Activated CD4-positive, alpha-beta T cell treated with anti-CD3 and anti-CD28 coated beads, Interleukin-2, Interleukin-4, amounts not matched to agents 100 ng/mL and 50 ng/mL, durations not matched to agents 16 hours and 8 hours (primary cell): Measurements from ENCODE around the gene PP2D1.
"Not testable (repeated sequence)": the region's sequence is repeated elsewhere in the genome, so short reads cannot be mapped to it uniquely, and the experiment has no call there.

Source experiments
- DNase-seq: peaks from one replicate; pipeline ENCODE4 v3.0.0-alpha.2; 2020; ENCODE audit warnings: low spot score

Gene PP2D1

GRCh38 chr3:19967812-19968211, 44.3 kb downstream of the PP2D1 start:
- no peak for DNase-seq

- no peak for DNase-seq
Observed at GRCh38 chr3:19967208-19967607, 44.9 kb downstream of the PP2D1 start.

- DNase-seq, result no peak
Observed at GRCh38 chr3:19961960-19962359, 50.1 kb downstream of the PP2D1 start.

GRCh38 chr3:19960696-19961095, 51.4 kb downstream of the PP2D1 start:
- no peak for DNase-seq

GRCh38 chr3:19959505-19959904, 52.6 kb downstream of the PP2D1 start:
- DNase-seq, result no peak

GRCh38 chr3:19957354-19957753, 54.7 kb downstream of the PP2D1 start:
- DNase-seq, result not testable (repeated sequence)

GRCh38 chr3:19954676-19955075, 57.4 kb downstream of the PP2D1 start:
- DNase-seq, result no peak

- DNase-seq, result no peak
Observed at GRCh38 chr3:19950316-19950715, 61.7 kb downstream of the PP2D1 start.

GRCh38 chr3:19948226-19948591, 63.9 kb downstream of the PP2D1 start:
- no peak for DNase-seq

- peak; percentile 36 for DNase-seq
Observed at GRCh38 chr3:19947549-19948225, 64.4 kb downstream of the PP2D1 start.

- peak; percentile 98 for DNase-seq
Observed at GRCh38 chr3:19946832-19947548, 65.1 kb downstream of the PP2D1 start, which contains the start of gene RAB5A. RAB5A (plus strand) TSS chr3:19947097; CDS start chr3:19950899, 3,802 bp downstream.

- DNase-seq, result no peak
Observed at GRCh38 chr3:19945969-19946831, 65.9 kb downstream of the PP2D1 start.

GRCh38 chr3:19945534-19945933, 66.5 kb downstream of the PP2D1 start:
- no peak for DNase-seq

GRCh38 chr3:19940643-19941042, 71.4 kb downstream of the PP2D1 start:
- DNase-seq, result no peak

- DNase-seq, result no peak
Observed at GRCh38 chr3:19938295-19938627, 73.8 kb downstream of the PP2D1 start.

- DNase-seq, result peak; percentile 54
Observed at GRCh38 chr3:19937459-19938294, 74.4 kb downstream of the PP2D1 start.
